Muscle of arm (tissue), 12 donors: ENCODE results near the gene SERPINE3. TPM values are rescaled to one million over a fixed set of nuclear protein-coding genes. Genes with fewer than 3 reads are reported as not detected.

Experiments
- DNase-seq: peaks from one replicate; pipeline ENCODE4 v3.0.0-alpha.2; 2013
- polyA plus RNA-seq, 12 donors: library from polyadenylated mRNA; unstranded; fragments of 120-200 nt; gene quantifications; one replicate each; pipeline ENCODE4 v1.2.1, GENCODE V29; 2013; ENCODE audit not compliant: insufficient read length in 12 of 12

Gene SERPINE3
- polyA plus RNA-seq, 12 donors = 0.09 to 0.47 (median 0.22) TPM; not detected in 3

GRCh38 chr13:51361106-51361505 lies 21.6 kb downstream of the SERPINE3 start:
- no peak for DNase-seq

- no peak for DNase-seq
Observed at GRCh38 chr13:51363625-51364024, 24.1 kb downstream of the SERPINE3 start.

GRCh38 chr13:51364404-51365008 lies 25.0 kb downstream of the SERPINE3 start:
- DNase-seq = no peak

GRCh38 chr13:51370116-51370515 lies 30.6 kb downstream of the SERPINE3 start:
- DNase-seq = no peak

- DNase-seq = no peak
Observed at GRCh38 chr13:51370811-51371210, 31.3 kb downstream of the SERPINE3 start.

- DNase-seq = no peak
Observed at GRCh38 chr13:51371768-51372399, 32.4 kb downstream of the SERPINE3 start.

- no peak for DNase-seq
Observed at GRCh38 chr13:51373451-51373850, 34.0 kb downstream of the SERPINE3 start.

GRCh38 chr13:51380269-51380668 lies 40.8 kb downstream of the SERPINE3 start:
- no peak for DNase-seq

GRCh38 chr13:51385114-51385513 lies 45.6 kb downstream of the SERPINE3 start:
- DNase-seq = no peak

- DNase-seq = no peak
Observed at GRCh38 chr13:51394724-51395123, 55.2 kb downstream of the SERPINE3 start.

- DNase-seq = no peak
Observed at GRCh38 chr13:51396352-51396751, 56.9 kb downstream of the SERPINE3 start.

- DNase-seq = peak; percentile 2
Observed at GRCh38 chr13:51397262-51397941, 57.9 kb downstream of the SERPINE3 start.

- DNase-seq = no peak
Observed at GRCh38 chr13:51405176-51405575, 65.7 kb downstream of the SERPINE3 start.

GRCh38 chr13:51412431-51412830 lies 72.9 kb downstream of the SERPINE3 start:
- no peak for DNase-seq

Other genes starting within 250 kb of the SERPINE3 start
- gene C13orf42, start 228.4 kb upstream of the SERPINE3 start, polyA plus RNA-seq = under 1 TPM in 7 of 12 donors, not detected in 5; 0.10 to 0.20 (median 0.13) TPM
- 1 to 10 TPM in 11 of 12 donors, not detected in 1; 1.4 to 3.9 (median 2.0) TPM for gene FAM124A, start 117.3 kb upstream of the SERPINE3 start, polyA plus RNA-seq
- 10 to 100 TPM in 11 of 12 donors, not detected in 1; 18.9 to 38.2 (median 23.3) TPM for gene INTS6, start 113.3 kb downstream of the SERPINE3 start, polyA plus RNA-seq
- gene WDFY2, start 244.8 kb downstream of the SERPINE3 start, polyA plus RNA-seq = 10 to 100 TPM in 4 of 12 donors, 1 to 10 TPM in 7, not detected in 1; 5.5 to 29.5 (median 9.5) TPM